Femur (tissue), 1 donor: ENCODE results near the gene POU2AF1.

Experiments used
- DNase-seq: peaks from one replicate; pipeline ENCODE4 v3.0.0-alpha.2; 2017

Gene POU2AF1

DNA sequence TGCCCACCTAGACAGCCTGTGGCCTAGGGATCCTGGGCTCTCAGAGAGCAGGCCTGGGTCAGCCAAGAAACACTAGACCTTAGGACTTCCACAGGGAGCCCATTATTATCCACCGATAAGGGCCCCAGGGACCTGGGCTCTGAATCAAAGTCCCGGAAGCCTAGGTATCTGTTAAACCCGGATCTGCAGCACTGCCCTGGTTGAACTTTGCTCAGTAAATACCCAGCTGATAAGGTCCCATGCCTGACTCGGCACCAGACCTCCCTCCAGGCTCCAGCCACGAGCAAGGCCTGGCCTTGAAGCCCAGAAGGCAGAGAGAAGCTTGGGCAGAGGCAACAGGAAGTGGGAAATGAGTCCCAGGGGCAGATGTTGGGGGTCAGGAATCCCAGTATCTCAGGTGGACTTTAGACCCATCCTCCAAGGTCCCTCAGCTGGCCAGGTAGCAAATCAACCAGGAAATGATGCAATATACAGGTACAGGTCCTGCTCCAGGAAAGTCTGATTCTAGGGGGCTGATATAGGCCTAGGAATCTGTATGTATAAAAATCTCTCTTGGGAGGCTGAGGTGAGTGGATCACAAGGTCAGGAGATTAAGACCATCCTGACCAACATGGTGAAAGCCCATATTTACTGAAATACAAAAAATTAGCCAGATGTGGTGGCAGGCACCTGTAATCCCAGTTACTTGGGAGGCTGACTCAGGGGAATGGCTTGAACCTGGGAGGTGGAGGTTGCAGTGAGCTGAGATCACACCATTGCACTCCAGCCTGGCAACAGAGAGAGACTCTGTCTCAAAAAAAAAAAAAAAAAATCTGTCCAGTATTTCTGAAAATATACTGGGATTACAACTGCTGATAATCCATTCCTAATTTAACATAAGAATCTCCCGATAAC, 18.7 kb downstream of the POU2AF1 start:
- DNase-seq: no peak

DNA sequence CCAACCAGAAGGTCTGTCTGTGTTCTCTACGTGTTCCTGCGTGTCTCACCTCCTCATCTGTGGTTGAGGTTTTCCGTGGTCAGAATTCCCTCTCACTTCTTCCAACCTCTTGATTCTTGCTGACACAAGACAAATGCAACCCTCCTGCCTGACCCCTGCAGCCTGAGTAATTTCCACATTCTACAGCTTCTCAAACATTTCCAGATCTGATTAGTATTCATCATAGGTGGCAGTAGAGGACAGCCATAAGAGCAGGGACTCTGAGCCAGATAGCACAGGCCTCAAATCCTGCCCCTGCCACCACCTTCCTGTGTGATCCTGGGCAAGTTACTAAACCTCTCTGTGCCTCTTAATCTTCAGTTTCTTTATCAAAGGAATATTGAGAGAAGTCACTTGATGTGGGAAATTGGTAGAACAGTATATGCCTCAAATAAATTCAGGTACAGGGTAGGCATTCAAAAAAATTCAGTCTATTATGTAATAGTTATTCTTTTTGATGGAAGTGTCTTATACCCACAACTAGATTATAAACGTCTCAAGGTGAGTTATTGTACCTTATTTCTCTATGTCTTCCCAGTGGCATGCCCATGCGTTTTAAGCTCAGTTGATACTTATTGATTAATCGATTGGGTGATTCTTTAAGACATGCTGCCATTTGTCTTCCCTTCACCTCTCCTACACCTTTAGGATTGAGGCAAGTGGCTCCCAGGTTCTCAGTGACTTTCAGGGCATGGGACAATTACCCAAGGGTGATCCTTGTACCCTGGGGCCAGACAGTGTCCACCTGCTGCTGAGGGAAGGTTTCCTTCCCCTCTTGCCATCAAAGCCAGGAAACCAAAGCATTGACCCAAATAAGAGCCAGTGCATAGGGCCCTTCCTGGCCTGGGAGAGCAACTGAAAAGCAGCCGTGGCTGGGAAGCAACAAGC, 19.6 kb downstream of the POU2AF1 start:
- no peak for DNase-seq

DNA sequence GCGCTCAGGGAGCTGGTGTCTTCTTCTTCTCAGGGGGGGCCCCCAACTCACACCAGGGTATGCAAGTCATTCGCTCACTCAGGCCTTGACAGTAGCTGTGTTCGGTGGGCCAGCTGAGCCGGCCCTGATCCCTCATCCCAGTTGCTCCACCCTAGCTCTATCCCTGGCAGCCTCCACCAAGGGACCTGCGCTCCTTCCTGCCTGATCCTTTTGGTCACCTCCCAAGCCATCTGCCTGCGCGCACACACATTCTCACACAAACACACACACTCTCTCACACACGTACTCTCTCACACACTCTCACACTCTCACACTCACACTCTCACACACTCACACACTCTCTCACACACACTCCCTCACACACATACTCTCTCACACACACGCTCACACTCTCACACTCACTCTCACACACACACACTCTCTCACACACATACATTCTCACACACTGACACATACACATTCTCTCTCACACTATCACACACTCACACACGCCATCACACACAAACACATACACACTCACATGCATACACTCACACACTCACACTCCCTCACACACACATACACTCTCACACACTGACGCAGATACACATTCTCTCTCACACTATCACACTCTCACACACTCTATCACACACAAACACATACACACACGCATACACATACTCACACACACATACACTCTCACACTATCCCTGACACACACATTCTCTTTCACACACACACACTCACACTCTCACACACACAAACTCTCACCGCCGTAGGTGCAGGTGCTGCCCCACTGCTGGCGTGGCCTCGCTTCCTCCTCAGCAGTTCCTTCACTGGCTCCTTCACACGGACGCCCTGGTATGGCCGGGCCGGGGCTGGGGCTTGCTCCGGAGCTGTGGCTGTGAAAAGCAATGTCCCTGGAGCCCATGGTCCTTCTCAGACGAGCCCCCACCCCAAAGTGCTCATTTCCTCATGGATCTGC, 20.8 kb downstream of the POU2AF1 start:
- no peak for DNase-seq

DNA sequence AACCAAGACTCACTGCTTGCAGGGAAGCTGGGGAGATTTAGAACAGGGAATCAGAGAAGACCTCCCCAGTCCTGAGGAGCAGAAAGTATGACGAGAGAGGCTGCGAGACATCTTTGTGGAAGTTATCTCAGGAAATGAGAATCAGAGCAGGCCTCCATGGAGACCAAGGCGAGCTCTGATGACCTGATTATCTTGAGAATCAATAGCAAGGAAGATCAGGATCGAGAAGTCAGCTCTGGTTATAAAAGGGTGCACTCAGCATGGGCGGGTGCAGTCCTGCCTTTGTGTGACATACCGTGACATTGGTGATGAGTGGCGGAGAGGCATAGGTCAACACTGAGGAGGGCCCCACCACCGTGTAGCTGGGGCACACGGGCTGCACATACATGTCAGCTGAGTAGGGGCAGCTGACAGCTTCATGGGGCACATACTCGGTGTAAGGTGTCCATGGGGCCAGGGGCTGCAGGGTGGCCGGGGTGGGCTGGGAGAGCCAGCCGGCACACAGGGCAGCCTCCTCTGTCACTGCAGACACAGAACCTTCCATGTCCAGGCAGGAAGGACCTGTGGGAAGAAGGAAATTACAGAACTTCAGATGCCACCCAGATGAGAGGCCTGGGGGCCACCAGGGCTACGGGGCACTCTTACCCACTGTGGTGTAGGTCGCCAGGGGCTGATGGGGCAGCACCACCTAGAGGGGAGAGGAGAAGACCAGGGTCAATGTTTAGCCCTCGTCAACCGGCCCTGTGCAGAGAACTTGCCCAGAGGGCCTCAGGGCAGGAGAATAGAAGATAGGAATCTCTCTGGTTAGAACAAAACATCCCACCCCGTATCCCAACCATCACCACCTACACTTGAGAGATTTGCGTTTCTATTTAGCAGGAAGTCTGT, 21.7 kb downstream of the POU2AF1 start:
- DNase-seq: no peak

DNA sequence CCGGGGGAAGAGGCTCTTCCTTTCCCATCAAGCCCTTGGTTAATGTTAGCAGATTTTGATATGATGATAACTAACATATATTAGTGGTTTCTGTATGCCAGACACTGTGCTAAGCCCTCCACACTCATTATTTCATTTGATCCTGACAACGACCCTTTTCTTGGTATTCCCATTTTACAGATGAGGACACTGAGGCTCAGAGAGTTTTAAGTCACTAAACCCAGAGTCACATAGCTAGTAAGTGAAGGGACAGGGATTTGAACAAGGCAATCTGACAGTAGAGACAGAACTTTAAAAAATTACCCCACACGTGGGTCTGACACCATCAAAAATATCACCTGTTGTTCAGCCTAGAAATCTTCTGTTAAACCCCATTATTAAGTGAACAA, 22.4 kb downstream of the POU2AF1 start:
- no peak for DNase-seq

DNA sequence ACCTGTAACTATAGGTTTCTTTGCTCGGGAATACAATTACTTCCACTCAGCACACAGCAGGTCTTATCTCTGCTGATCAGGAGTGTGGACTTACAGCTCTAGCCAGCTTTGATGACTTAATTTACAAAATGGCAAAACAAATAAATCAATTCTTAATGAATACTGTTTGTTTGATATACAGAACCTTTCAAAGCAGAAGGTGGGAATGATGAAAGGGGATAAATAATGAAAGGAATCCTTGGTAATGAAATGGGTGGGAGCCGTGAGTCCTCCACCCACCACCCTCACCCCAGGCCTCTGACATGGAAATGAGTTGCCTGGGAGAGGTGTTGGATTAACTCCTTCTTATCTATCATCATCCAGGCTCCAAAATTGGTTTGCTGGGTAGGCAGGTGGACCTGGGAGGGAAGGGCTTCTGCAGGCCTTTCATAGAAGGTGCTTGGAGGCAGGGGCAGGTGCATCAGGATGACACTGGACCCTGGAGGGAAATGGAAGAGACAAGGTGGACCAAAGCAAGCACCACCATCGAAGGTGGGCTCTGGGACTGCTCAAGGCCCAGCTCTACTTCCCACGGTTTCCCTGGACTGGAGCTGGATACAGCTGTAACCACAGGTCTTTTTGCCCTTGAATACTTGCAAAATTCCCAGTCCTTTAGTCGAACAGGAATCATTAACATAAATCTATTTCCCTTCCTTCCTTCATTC, 23.0 kb downstream of the POU2AF1 start:
- no peak for DNase-seq

DNA sequence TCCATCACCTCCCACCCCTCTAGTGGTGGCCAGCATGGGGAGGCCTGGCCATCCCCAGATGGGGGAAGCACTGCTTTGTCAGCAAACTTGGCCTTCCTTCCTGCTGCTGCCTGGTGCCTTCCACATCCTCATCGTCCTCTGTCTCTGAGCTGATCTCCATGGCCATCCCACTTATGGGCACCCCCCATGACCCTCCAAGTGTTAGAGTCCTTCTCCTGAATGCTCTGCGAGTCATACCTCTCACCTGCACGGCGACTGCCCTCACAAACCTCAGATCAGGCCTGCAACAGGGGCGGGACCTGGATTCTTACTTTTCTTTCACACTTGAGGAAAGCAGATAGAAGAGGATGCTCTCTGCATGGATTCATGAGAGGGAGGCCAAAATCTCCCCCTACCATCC, 24.0 kb downstream of the POU2AF1 start:
- no peak for DNase-seq

DNA sequence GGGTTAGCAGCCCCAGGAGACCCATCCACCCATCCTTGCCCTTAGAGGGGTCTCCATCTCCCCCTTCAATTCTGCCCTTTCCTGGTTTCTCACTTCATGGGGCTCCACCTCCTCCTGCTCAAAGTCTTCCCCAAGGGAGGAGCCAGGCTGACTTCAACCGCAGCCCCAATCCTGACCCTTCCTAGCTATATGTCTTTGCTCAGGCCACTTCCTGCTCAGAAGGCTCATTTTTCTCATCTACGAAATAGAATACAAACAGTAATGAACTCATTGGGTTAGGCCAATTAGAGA, 24.5 kb downstream of the POU2AF1 start:
- DNase-seq: no peak

DNA sequence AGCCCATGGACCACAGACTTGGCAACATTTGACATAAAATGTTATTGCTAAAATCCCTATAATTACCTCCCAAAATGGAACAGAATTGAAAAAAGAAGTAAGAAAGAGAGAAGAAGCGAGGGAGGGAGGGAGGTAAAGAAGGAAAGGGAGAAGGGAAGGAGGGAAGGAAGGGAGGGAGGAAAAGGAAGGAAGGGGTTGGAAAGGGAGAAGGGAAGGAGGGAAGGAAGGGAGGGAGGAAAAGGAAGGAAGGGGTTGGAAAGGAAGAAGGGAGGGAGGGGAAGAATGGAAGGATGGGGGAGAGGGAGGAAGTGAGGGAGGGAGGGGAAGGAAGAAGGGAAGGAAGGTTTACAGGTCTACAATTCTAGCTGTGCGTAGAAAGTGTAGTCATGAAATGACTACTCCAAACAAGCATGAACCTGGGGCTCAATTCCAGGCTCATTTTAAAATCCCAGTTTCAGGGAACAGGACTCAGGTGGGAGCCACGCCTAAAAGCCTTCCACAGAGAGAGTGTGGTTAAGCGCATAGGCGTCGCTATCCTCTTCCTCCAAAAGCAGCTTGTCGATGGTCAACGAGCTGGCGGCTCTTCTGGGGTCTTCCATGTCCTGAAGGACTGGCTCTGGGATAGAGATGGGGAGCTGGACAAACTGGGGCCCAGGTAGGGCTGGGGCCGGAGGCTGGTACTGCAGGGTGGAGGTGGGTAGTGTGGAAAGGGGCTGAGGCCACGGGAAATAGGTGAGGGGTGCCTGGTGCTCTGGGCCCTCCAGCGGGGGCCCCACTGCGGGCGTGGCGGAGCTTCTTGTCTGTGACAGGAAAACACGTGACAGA, 25.1 kb downstream of the POU2AF1 start:
- no peak for DNase-seq

DNA sequence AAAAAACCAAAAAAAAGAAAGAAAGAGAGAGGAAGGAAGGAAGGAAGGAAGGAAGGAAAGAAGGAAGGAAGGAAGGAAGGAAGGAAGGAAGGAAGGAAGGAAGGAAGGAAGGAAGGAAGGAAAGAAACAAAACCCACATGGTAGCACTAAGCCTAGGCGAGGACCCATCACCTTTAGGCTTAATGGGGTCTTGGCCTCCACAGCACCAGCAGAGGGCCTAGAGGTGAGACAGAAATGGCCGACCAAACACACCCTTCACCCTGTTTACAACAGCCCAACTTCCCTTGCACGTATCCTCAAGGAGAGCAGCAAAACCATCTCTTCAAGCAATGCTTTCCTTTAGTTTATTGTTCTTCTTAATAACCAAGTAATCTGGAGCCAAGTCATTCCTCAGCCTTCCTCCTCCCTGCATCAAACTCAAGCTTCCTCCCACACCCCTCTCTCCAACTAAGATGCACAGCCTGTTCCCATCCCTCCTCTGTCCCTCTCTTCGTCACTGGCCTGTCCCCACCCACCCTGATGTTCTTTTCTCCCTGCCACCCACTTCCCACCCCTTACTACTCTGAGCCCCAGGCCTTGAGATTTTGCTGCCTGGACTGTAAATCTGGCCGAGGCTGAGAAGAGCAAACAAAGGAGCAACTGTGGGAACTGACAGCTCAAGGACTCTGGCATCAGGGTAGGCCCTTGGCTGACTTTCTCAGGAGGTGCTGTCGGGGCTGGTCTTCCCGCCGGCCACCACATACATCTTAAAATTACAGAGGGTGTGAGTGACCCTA, 26.0 kb downstream of the POU2AF1 start:
- peak; percentile 59 for DNase-seq

DNA sequence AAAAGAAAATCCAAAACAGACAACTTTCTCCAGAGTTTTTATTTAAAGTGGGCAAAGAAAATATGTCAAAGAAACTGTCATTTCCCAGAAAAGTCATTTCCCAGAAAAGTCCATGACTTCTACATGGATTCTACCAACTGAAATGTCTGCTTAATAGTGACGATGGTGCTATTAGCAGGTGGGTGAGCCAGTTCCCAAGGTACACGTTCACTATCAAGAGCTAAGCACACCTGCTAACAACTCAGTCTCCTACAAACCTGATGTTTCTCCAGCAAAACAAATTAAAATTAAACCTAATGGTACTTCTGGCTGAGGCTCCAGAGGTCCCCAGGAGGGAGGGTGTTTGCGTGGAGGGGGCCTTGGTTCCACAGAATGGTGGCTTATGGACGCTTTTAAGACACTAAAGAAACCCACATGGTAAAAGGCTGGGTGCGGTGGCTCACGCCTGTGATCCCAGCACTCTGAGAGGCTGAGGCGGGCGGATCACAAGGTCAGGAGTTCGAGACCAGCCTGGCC, 26.8 kb downstream of the POU2AF1 start:
- no peak for DNase-seq

DNA sequence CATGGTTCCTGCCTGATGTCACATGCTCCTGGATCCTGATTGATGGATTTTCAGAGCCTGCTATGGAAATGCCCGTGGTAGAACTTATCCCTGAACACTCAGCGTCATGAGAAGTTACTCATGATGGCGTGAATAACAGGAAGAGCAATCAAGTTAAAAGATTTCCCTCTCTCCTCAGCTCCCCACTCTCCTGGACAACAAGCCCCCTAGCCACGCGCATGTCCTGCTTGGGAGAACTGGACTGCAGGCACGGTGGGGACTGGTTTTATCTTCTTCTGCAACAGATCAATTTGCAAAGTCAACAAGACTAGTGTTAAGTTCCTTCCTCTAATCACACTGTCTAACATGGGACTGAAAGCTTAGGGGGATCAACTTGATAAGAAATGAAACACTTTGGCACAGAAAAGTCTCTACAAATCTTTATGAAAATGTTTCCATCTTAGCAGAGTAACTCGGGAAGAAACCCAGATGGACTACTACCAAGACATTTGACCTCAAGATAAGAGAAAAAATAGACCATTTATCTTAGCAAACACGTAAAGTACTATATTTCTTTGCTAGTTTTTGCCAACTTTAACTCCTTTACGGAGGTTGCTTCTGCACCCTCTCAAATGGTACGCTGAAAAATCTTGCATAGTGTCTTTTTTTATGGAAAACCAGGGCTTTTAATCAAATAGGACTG, 27.6 kb downstream of the POU2AF1 start:
- DNase-seq: no peak

DNA sequence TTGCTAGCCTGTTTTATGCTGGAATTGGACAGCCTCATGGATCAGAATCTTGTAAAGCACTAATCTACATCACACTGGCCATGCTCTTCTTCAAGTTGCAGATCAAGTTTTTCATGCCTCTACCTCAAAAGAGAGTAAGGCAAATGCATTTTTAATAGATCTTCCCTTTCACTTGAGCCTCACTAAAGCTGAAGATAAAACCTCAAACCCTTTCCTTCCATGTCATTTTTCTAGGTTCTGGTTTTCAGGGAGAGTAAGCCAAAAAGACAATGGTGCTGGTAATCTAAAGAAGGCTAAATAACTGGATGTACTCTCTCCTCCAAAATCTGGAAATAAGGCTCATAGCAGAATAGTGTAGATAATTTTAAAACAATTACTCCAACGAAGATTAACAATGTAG, 28.3 kb downstream of the POU2AF1 start:
- DNase-seq: no peak

DNA sequence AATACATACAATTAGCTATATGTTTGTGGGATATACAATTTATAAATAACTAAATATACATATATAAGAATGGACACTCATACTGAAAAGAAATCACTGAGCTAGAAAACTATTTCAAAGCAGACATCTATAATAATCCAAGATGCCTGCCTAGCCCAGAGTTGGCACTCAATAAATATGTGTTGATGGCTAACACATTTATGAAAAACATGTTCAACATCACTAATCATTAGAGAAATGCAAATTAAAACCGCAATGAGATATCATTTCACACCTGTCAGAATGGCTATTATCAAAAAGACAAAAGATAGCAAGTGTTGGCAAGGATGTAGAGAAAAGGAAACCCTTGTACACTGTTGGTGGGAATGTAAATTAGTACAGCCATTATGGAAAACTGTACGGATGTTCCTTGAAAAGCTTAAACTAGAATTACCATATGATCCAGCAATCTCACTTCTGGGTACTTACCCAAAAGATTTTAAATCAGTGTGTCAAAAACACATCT, 29.8 kb downstream of the POU2AF1 start:
- DNase-seq: no peak

DNA sequence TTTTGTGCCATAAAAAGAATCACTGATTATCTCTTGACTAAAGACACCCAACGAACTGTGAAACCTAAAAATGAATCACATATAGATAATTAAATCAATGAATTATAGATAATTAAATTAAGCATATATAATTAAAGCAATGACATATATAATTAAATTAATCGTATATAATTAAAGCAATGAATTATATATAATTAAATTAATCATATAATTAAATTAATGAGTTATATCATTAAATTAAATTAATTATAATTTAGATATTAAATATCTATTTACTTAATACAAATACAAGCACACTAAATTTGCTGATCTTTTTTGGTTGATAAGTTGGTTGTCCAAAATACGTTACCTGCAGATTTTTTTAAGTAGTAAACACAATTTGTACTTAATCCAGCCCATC, 30.9 kb downstream of the POU2AF1 start:
- DNase-seq: no peak

DNA sequence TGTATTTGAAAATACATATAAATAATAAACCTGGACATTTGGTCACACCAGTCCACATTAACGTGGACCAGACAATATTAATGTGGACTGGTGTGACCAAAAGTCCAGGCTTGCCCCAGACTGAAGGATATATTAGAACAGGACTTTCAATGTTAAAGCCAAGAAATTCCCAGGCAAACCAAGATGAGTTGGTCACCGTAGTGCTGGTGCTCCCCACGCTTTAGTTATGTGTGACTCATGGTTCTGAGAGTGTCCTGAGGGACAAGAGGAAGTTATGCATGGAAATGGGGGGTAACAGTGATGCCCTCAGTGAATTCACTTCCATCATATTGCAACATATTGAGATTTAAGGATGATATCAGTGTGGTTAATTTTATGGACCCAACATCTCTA, 31.4 kb downstream of the POU2AF1 start:
- no peak for DNase-seq

DNA sequence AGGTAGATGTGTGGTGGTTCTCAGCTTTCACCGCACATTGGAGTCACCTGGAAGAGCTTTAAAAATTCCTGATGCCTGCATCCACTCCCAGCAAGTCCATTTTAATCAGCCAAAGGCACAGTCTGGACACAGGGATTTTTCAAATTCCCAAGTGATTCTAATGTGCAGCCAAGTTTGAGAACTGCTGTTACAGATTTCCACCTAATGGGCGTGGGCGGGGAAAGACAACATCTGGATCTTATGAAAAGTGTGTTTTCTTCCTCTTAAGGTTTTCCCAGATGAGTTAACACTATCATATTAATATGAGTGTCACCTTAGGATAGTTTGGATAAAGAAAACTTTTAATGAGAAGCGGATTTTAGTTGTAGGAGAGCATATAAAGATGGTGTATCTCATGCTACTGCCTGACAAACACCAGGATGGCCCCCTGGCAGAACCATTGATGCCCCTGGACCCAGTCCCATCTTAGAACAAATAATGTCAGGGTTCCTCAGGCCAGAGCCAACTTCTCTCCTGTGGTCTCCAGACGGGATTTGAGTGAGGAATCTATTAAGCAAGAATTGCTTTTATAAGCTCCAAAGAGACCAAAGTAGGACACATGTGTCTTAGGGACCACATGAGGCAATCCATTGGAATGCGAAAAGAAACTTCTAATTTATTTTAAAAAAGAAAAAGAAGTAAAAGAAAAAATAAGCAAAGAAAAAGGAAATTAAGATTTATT, 31.9 kb downstream of the POU2AF1 start:
- DNase-seq: no peak

DNA sequence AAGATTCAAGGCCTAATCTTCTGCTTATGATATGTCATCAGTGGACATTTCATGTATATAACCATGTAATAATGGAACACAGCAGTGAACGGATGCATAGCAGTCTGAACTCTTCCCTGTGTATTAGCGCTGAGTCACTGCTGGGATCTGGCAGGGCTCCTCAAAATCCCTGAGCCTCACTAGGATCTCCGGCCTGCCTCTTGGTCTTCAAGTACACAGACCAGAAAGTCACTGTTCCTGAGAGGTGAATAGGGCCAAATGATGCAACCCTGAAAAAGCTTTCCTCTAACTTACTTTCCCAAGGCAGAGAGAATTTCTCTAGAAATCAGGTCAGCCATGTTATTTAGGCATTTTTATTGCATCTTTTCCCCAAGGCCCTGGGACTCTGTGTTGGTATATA, 35.0 kb downstream of the POU2AF1 start:
- DNase-seq: peak; percentile 70
